HG03432 (cell line): Measurements from ENCODE around the gene BCAN.

Experiments used
- ATAC-seq: cut with Tn5 transposase; IDR thresholded peaks from one replicate; pipeline ENCODE4 v1.9.1; 2021; ENCODE audit warnings: mild to moderate bottlenecking, moderate library complexity; ENCODE audit not compliant: unreplicated experiment

BCAN gene

GRCh38 chr1:156643049-156643777 is 1.3 kb downstream of the BCAN start:
- no peak for ATAC-seq

- ATAC-seq: no peak
These were observed 1.8 kb downstream of the BCAN start for GRCh38 chr1:156643778-156644092.

GRCh38 chr1:156644146-156644545 is 2.2 kb downstream of the BCAN start:
- ATAC-seq: no peak

- ATAC-seq: no peak
These were observed 2.7 kb downstream of the BCAN start for GRCh38 chr1:156644640-156645039.

GRCh38 chr1:156645056-156645455 is 3.1 kb downstream of the BCAN start:
- ATAC-seq: no peak

- no peak for ATAC-seq
These were observed 3.7 kb downstream of the BCAN start for GRCh38 chr1:156645666-156646065.

- no peak for ATAC-seq
These were observed 4.9 kb downstream of the BCAN start for GRCh38 chr1:156646738-156647211.

- ATAC-seq: no peak
These were observed 5.4 kb downstream of the BCAN start for GRCh38 chr1:156647351-156647750.

- ATAC-seq: no peak
These were observed 6.6 kb downstream of the BCAN start for GRCh38 chr1:156648496-156648895.

GRCh38 chr1:156648951-156649350 is 7.0 kb downstream of the BCAN start:
- no peak for ATAC-seq

- ATAC-seq: no peak
These were observed 10.4 kb downstream of the BCAN start for GRCh38 chr1:156652131-156652991.

GRCh38 chr1:156652992-156653355 is 11.1 kb downstream of the BCAN start:
- no peak for ATAC-seq

- no peak for ATAC-seq
These were observed 12.8 kb downstream of the BCAN start for GRCh38 chr1:156654700-156655099.

GRCh38 chr1:156655151-156655903 is 13.4 kb downstream of the BCAN start:
- ATAC-seq: no peak

- no peak for ATAC-seq
These were observed 14.1 kb downstream of the BCAN start for GRCh38 chr1:156655904-156656516.

GRCh38 chr1:156656806-156657740 is 15.2 kb downstream of the BCAN start:
- no peak for ATAC-seq

GRCh38 chr1:156657741-156658319 is 15.9 kb downstream of the BCAN start:
- ATAC-seq: no peak

GRCh38 chr1:156658496-156658895 is 16.6 kb downstream of the BCAN start:
- ATAC-seq: no peak

GRCh38 chr1:156658945-156659574 is 17.1 kb downstream of the BCAN start:
- ATAC-seq: no peak
